ENCODE measurements around the gene PLPPR3. TPM values are rescaled to one million over a fixed set of nuclear protein-coding genes. Genes with fewer than 3 reads are reported as not detected.
"Not testable (repeated sequence)": the region's sequence is repeated elsewhere in the genome, so short reads cannot be mapped to it uniquely, and the experiment has no call there.

The PLPPR3 gene
- total RNA-seq, 1 donor from 2014 or later, result not detected

DNA sequence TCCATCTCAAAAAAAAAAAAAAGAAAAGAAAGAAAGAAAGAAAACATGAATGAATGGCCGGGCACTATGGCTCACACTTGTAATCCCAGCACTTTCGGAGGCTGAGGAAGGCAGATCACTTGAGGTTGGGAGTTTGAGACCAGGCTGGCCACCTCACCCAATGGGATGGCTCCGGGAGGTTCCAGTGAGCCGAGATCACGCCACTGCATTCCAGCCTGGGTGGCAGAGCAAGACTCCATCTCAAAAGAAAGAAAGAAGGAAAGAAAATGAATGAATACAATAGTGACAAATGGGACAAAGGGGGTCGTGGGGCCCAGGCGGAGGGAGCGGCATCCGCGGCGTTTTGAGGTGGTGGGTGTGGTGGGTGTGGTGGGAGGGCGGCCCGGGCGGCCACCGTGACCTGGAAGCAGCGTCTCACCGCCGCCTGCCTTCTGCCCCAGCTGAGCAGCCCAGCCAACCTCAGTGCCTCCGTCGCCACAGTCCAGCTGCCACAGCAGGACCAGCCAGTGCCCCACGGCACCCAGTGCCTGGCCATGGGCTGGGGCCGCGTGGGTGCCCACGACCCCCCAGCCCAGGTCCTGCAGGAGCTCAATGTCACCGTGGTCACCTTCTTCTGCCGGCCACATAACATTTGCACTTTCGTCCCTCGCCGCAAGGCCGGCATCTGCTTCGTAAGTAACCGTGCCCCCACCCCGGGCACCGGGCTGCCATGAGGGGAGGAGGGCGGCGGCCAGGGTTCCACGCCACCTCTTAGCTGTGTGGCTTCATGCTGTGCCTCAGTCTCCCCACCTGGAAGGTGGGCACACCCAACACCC is 24.2 kb upstream of the PLPPR3 start:
- Histone ChIP-seq H3K36me3 (no peaks in the 10 kb centered on the region), H3K27ac (replicated peaks) (no peak overlapping the region), H3K4me3 (no peak overlapping the region), H3K9me3 (replicated peaks) (no peaks in the 10 kb centered on the region), H3K27me3 (ENCODE audit: low read depth) (peaks cover 71% of the 10 kb centered on the region), H3K4me1 (peaks cover 31% of the 10 kb centered on the region)
- no peak for DNase-seq
- TF ChIP-seq, protein P1, sequence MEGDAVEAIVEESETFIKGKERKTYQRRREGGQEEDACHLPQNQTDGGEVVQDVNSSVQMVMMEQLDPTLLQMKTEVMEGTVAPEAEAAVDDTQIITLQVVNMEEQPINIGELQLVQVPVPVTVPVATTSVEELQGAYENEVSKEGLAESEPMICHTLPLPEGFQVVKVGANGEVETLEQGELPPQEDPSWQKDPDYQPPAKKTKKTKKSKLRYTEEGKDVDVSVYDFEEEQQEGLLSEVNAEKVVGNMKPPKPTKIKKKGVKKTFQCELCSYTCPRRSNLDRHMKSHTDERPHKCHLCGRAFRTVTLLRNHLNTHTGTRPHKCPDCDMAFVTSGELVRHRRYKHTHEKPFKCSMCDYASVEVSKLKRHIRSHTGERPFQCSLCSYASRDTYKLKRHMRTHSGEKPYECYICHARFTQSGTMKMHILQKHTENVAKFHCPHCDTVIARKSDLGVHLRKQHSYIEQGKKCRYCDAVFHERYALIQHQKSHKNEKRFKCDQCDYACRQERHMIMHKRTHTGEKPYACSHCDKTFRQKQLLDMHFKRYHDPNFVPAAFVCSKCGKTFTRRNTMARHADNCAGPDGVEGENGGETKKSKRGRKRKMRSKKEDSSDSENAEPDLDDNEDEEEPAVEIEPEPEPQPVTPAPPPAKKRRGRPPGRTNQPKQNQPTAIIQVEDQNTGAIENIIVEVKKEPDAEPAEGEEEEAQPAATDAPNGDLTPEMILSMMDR (IDR thresholded peaks at IDR 0.05; ENCODE audit: borderline replicate concordance), result no peak
- intact Hi-C loops (cut with micrococcal nuclease), result no loop called here

DNA sequence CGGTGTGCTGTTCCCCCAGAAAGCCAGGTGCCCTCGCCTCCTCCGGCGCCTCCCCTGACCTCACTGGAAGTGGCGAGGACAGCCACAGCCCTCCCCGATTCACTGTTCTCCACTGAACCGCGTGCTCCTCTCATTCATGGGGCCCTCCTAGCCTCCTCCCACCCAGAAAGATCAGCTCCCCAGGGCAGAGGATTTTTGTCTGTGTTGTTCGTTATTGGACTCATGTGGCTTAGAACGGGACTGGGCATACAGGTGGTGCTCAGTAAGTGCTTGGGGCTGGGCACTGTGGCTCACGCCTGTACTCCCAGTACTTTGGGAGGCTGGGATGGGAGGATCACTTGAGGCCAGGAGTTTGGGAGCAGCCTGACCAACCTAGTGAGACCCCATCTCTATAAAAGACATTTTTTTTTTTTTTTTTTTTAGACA is 22.8 kb upstream of the PLPPR3 start:
- H3K27me3 ChIP-seq (ENCODE audit: low read depth), result peaks cover 81% of the 10 kb centered on the region
- intact Hi-C loops (cut with micrococcal nuclease), result no loop called here
- DNase-seq, result no peak
- H3K36me3 ChIP-seq, result no peaks in the 10 kb centered on the region
- no peaks in the 10 kb centered on the region for H3K9me3 ChIP-seq (replicated peaks)
- TF ChIP-seq, protein P1 (IDR thresholded peaks at IDR 0.05; ENCODE audit: borderline replicate concordance), result no peak
- H3K4me3 ChIP-seq, result no peak overlapping the region
- H3K27ac ChIP-seq (replicated peaks), result no peak overlapping the region
- peaks cover 19% of the 10 kb centered on the region for H3K4me1 ChIP-seq

DNA sequence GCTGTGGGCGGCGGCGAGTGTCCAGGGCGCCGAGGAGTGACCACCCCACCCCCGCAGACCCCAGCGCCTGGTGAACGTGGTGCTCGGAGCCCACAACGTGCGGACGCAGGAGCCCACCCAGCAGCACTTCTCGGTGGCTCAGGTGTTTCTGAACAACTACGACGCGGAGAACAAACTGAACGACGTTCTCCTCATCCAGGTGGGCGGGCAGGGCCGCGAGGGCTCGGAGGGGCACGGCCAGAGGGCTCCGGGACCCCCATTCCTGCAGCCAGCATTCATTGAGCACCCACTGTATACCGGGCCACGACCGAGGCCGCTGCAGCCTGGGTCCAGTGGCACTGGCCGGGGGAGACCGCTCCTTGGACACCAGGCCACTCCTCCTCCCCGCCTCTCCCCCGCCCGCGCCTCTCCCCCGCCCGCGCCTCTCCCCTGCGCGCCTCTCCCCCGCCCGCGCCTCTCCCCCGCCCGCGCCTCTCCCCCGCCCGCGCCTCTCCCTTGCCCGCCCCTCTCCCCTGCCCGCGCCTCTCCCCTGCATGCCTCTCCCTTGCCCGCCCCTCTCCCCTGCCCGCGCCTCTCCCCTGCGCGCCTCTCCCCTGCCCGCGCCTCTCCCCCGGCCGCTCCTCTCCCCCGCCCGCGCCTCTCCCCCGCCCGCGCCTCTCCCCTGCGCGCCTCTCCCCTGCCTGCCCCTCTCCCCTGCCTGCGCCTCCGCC is 22.2 kb upstream of the PLPPR3 start:
- TF ChIP-seq, protein P1 (IDR thresholded peaks at IDR 0.05; ENCODE audit: borderline replicate concordance), result no peak
- Histone ChIP-seq H3K27me3 (ENCODE audit: low read depth) (peaks cover 87% of the 10 kb centered on the region), H3K27ac (replicated peaks) (no peak overlapping the region), H3K4me3 (peak overlapping the region; percentile 49), H3K4me1 (peaks cover 19% of the 10 kb centered on the region), H3K9me3 (replicated peaks) (no peaks in the 10 kb centered on the region), H3K36me3 (no peaks in the 10 kb centered on the region)
- intact Hi-C loops (cut with micrococcal nuclease), result no loop called here
- DNase-seq, result no peak

DNA sequence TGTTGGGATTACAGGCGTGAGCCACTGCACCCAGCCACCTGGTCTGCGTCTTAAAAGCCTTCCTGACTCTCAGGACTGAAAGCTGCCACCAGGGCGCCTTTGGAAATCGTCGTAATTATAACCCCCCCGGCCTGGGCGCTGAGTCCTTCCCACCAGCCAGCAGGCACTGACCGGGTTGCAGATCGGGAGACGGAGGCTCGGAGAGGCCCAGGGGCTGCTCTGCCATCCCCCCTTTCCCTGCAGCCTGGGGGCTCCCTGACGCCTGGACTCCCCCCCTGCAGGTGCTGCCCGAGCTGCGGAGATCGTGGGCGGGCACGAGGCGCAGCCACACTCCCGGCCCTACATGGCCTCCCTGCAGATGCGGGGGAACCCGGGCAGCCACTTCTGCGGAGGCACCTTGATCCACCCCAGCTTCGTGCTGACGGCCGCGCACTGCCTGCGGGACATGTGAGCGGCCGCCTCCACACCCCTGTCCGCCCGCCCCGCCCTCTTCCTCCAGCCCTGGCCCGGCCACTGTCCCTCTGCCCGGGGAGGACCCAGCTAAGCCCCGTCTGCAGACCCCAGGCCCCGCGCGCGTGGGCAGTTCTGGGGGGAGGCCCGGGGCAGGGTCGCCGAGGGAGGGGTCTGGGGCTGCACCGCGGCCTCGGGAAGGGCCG is 21.6 kb upstream of the PLPPR3 start:
- no peak for DNase-seq
- Histone ChIP-seq H3K36me3 (no peaks in the 10 kb centered on the region), H3K4me1 (peaks cover 18% of the 10 kb centered on the region), H3K4me3 (peak overlapping the region; percentile 49), H3K27ac (replicated peaks) (no peak overlapping the region), H3K27me3 (ENCODE audit: low read depth) (peaks cover 87% of the 10 kb centered on the region), H3K9me3 (replicated peaks) (no peaks in the 10 kb centered on the region)
- TF ChIP-seq, protein P1 (IDR thresholded peaks at IDR 0.05; ENCODE audit: borderline replicate concordance), result no peak
- intact Hi-C loops (cut with micrococcal nuclease), result no loop called here

DNA sequence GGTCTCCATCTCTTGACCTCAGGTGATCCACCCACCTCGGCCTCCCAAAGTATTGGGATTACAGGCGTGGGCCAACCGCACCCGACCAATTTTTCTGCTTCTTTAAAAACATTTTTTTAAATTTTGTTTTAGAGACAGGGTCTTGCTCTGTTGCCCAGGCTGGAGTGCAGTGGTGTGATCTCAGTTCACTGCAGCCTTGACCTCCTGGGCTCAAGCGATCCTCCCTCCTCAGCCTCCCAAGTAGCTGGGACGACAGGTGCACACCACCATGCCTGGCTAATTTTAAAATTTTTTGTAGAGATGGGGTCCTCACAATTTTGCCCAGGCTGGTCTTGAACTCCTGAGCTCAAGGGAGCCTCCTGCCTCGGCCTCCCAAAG is 21.0 kb upstream of the PLPPR3 start:
- intact Hi-C loops (cut with micrococcal nuclease); H3K36me3 ChIP-seq; DNase-seq; H3K4me3 ChIP-seq; H3K9me3 ChIP-seq (replicated peaks); H3K27ac ChIP-seq (replicated peaks): not testable (repeated sequence)
- Histone ChIP-seq H3K27me3 (ENCODE audit: low read depth) (peaks cover 87% of the 10 kb centered on the region), H3K4me1 (peaks cover 13% of the 10 kb centered on the region)
